GM18502 (cell line): ENCODE measurements around the gene KCNMA1.
A peak's percentile ranks its signal among the peaks of the same experiment; 100 is the strongest.

Experiments used
- ATAC-seq: cut with Tn5 transposase; IDR thresholded peaks from one replicate; pipeline ENCODE4 v1.9.1; 2021; ENCODE audit warnings: mild to moderate bottlenecking; ENCODE audit not compliant: unreplicated experiment, poor library complexity

The KCNMA1 gene

DNA sequence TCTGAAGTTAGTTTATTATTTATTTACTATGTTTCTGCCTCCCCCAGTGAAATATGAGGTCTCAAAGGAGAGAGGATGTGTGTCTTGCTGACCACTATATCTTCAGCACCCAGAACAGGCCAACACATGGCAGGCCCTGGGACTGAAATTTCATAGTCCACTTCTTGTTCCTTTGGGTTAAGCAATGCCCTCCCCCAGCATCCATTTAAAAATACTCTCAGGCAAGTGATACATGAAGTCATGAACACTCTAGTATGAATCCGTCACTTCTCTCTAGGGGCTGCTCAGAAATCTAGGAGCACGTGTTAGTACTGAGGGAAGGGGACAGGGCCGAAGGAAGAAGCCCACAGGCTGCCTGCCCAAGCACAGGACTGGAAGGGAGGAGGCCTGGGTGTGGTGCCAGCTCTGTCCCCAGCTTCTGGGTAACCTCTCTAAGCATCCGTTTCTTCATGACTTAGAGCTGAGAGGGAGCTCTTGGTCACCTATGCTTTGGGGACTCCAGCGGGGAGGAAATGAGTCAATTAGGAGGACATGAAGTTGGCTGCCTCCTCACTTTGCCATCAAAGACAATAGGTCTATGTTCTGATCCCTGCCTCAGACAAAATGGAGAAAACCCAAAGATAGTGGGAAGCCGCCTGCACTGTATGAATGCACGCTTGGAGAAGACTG lies 119.2 kb downstream of the KCNMA1 start:
- ATAC-seq: no peak

DNA sequence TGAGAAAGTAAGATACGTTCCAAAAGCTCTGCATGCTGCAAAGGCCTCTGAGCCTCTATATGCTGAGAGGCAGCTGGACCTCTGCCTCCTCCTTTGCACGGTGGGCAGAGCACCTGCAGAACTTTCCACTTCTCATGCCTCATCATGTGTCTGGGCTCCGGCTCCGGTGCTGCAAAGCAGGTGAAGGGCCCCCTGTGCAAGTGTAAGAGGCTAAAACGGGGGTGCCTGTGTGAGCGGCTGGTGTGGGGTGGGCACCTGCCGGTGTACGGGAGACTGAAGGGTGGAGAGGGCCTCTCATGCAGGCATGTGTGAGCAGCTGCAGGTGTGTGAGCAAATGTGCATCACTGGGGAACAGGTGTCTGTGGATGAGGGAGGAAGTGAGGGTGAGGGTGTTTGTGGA lies 121.0 kb downstream of the KCNMA1 start:
- ATAC-seq: no peak

DNA sequence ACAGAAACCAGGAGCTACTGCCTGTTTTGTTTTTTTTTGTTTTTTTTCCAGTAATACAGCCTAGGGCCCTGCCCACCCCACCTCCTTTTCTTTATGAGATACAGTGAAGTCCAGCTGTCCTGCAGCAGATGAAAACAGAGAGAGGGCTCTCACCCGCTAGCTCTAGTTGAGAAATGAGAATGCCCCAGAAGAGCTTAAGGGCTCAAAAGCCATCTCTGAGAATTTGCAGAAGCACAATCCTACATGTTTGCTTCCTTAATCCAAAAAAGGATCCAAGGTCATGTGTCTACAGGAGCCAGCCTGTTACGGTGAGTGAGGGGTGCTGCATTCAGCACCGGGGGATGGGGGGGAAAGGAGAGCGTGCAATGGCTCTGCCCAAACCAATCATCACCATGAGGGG lies 122.7 kb downstream of the KCNMA1 start:
- no peak for ATAC-seq

DNA sequence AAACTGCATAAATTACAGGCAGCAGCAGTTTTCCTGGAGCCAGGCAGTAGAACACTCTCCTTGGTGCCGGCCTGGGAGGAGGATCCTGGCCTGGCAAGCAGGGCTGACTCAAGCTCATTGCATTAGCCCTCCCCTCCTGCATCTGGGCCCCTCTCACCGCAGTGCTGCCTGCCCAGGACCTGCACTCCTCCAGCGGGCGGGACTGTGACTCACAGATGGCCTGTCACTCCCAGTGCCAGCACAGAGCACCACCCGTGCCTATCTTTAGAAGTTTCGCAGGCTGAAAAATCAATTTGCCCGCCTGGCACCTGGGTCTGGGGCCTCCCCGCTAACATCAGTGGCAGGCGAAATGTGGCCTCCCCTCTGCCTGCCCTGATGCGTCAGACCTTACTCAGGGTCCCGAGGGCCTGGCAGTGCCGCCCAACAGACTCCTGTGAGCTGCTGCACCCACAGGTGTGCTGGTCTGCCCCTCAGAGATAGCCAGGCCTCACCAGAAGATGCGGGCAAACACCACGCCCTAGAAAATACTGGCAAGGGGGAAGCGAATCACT lies 123.8 kb downstream of the KCNMA1 start:
- ATAC-seq: no peak

DNA sequence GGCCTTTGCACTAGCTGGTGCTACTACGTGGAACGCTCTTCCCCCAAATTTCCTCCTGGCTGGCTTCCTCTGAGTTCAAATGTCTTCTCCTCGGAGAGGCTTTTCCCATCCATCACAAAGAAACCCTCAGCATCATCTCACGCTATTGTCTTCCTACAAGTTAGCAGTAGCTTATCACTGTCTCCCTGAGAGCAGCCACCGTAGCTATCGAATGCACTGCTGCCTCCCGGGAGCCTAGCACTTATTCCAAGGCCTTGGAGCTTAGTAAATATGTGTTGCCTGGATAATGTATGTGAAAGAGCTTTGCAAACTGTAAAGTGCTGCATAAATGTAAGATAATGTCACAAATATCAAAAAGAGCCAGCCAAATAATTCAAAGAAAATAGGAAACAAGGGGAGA lies 124.4 kb downstream of the KCNMA1 start:
- no peak for ATAC-seq

- ATAC-seq: no peak
Observed at GRCh38 chr10:77512219-77512578, 125.4 kb downstream of the KCNMA1 start.

GRCh38 chr10:77511498-77512218 lies 126.0 kb downstream of the KCNMA1 start:
- ATAC-seq: no peak

DNA sequence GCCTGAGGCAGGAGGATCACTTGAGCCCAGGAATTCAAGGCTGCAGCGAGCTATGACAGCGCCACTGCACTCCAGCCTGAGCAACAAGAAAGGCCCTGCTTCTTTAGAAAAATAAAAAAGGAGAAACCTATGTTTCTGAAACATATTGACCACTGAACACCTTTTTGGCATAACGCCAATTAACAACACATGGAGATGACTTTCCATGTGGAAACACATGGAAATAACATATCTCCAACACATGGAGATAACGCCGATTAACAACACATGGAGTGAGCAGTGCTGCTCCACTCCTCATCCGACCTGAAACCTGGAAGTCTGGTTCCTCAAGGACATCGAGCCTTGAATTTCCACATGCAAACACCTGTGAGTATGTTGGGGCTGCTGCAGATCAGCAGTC lies 126.9 kb downstream of the KCNMA1 start:
- ATAC-seq: no peak

- no peak for ATAC-seq
Observed at GRCh38 chr10:77510294-77510693, 127.3 kb downstream of the KCNMA1 start.

DNA sequence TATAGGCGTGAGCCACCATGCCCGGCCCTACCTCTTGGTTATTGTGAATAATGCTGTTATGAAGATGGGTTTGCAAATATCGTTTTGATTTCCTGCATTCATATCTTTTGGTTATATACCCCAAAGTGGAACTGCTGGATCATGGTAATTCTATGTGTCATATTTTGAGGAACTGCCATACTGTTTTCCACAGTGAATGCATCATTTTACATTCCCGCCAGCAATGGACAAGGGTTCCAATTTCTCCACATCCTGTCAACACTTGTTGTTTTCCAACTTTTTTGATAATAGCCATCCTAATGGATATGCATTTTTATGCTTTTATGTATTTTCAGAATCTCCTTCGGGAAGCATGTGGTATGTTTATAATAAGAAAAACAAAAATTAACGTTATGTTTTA lies 128.2 kb downstream of the KCNMA1 start:
- ATAC-seq: no peak

DNA sequence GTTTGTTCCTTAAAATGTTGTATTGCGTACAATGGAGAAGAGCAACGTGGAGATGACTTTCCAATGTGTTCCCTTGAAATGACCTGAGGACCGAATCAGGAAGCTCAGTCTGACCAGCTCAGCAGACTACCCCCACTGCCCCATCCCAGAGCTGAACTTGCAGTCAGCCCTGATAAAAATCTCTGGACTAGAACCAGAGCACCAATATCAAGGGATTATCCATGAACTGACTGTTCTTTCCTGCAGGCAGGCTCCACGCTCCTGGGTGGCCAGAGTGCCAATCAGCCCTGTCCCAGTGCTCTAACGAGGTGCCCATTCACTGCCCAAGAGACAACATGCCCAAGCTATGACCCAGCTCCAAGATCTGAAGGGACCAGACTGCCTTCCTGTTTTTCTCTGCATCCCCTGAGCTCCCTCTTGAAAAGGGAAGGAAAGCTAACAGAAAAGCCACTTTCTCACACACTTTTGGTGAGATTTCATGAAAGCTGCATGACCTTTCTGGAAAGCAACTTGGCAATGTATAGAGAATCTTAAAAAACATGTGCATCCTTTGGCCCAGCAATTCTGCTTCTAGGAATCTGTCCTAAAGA lies 130.2 kb downstream of the KCNMA1 start:
- no peak for ATAC-seq

DNA sequence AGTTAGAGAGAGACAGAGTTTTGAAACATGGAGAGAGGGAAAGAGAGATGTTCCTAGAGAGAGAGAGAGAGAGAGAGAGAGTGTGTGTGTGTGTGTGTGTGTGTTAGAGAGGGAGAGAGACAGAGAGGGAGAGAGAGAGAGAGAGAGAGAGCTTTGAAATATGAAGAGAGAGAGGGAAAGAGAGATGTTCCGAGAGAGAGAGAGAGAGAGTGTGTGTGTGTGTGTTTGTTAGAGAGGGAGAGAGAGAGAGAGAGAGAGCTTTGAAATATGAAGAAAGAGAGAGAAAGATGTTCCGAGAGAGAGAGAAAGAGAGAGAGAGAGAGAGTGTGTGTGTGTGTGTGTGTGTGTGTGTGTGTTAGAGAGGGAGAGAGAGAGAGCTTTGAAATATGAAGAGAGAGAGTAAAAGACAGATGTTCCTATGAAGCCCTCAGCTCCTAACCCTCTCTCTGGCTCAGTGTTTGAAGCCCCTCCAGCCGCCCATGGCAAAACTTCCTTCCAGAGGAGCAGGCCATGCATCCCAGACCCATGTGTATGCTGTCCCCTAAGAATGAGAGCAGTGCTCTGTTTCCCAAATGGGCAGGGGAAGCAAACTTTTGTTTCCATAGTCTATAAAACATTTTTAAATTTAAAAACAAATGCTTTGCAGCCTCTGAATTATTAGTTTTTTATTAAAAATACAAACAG lies 130.9 kb downstream of the KCNMA1 start:
- ATAC-seq: no peak

GRCh38 chr10:77505431-77506334 lies 131.9 kb downstream of the KCNMA1 start:
- no peak for ATAC-seq

GRCh38 chr10:77504873-77505257 lies 132.7 kb downstream of the KCNMA1 start:
- ATAC-seq: no peak

GRCh38 chr10:77504196-77504872 lies 133.3 kb downstream of the KCNMA1 start:
- ATAC-seq: no peak

GRCh38 chr10:77501846-77502261 lies 135.8 kb downstream of the KCNMA1 start:
- no peak for ATAC-seq

DNA sequence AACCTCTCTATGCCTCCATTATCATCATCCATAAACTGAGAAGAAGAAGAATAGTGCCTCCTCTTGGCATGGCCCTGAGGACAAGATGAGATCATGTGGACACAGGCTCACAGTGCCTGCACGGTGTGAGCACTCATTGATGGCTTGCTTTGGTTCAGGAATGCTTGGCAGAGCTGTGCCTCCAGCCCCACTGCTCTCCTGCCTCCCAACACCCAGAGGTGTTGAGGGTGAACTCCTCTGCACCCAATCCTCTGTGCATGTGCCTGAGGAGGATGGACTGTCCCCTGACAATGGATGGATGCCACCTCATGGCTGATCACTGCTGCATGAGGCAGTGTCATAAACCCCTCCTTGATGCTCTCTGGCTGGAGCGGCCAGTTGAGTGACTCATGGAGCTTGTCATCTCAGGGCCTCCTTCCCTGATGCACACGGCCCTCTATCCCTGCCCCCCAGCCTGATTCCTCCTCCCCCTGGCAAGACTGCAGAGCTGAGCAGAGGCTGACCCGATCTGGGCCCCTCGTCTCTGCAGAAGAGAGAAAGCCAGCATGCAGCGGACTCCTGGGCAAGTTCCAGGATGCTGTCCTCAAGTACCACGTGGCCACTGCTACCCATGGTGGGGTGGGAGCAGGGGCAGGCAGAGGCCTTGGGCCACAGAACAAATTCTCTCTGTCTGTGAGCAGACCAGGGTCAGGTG lies 136.3 kb downstream of the KCNMA1 start:
- peak; percentile 22 for ATAC-seq

DNA sequence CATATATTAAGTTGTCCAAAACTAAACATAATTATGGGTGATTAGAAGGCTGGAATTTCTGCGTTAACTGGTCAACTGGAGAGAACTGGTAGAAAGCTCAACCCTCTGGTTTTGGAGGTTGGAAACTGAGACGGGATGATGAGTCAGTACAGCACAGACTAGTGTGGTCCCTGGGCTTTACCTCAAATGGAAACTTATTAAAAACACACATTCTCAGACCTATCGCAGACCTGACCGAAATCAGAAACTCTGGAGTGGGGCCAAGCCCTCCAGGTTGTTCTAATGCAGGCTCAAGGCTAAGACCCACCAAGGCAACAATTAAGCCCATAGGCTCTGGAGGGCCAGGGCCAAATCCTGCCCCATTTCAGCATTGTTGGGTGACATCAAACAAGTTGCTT lies 136.9 kb downstream of the KCNMA1 start:
- ATAC-seq: peak; percentile 79

- no peak for ATAC-seq
Observed at GRCh38 chr10:77498829-77499228, 138.8 kb downstream of the KCNMA1 start.
